ENCODE results near the gene DIP2C.
"Not testable (repeated sequence)": the region's sequence is repeated elsewhere in the genome, so short reads cannot be mapped to it uniquely, and the experiment has no call there.

DIP2C gene

GRCh38 chr10:547591-548081, 141.8 kb downstream of the DIP2C start:
- DNase-seq = no peak

- no peak for DNase-seq
Observed at GRCh38 chr10:546971-547590, 142.4 kb downstream of the DIP2C start.

DNA sequence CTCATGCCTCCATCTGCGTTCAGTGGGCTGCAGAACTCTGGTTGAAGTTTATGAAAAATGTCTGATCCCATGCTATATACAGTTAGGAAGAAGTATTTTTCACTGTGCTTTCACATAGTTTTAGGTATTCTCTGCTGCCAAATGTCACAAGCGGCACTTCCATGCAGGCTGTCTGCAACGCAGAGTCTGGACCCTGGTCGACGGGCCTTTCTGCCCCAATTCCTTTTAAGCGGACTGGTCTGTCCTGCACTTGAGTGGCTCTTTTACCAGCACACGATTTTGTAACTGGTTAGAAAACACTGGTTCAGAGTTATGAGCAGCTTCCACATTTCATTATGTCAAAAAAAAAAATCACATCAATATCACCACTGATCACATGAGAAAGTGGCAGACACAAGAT, 143.0 kb downstream of the DIP2C start:
- DNase-seq = no peak

- DNase-seq = no peak
Observed at GRCh38 chr10:543862-544822, 145.3 kb downstream of the DIP2C start.

GRCh38 chr10:543131-543530, 146.3 kb downstream of the DIP2C start:
- no peak for DNase-seq

GRCh38 chr10:541750-542371, 147.6 kb downstream of the DIP2C start:
- DNase-seq = no peak

- DNase-seq = no peak
Observed at GRCh38 chr10:541041-541440, 148.4 kb downstream of the DIP2C start.

DNA sequence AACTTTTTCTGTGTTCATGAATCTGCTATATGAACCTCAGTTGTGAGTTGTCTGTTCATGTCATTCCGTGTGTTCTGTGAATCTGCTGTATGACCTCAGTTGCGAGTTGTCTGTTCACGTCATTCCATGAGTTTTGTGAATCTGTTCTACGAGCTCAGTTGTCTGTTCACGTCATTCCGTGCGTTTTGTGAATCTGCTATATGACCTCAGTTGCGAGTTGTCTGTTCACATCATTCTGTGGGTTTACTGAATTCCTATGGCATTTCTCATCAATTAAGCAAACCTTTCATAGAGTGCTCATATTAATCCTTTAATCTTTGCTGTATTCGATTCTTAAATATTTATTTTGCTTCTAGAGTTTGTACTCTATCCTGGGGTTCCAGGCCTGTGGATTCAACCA, 150.6 kb downstream of the DIP2C start:
- DNase-seq = no peak

- no peak for DNase-seq
Observed at GRCh38 chr10:536935-537334, 152.5 kb downstream of the DIP2C start.

DNA sequence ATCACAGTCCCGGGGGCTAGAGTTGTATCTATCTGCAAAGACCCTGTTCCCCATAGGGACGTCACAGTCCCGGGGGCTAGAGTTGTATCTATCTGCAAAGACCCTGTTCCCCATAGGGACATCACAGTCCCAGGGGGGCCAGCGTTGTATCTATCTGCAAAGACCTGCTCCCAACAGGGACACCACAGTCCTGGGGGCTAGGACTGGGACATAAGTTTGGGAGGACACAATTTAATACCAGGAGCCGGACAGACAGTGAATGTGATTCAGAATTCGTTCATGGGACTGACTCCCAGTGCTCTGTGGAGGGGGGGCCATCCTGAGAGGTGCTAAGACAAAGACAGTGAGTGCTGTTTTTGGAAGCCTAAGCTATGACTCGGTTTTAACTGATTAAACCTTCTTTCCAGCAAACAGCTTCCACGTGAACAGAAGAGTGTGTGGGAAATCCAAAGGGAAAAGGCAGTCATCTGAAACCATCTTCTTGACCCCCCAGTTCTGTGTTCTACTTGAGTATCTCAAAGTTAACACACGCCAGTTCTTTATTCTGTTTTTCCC, 153.0 kb downstream of the DIP2C start:
- DNase-seq = no peak

- DNase-seq = no peak
Observed at GRCh38 chr10:535952-536351, 153.5 kb downstream of the DIP2C start.

DNA sequence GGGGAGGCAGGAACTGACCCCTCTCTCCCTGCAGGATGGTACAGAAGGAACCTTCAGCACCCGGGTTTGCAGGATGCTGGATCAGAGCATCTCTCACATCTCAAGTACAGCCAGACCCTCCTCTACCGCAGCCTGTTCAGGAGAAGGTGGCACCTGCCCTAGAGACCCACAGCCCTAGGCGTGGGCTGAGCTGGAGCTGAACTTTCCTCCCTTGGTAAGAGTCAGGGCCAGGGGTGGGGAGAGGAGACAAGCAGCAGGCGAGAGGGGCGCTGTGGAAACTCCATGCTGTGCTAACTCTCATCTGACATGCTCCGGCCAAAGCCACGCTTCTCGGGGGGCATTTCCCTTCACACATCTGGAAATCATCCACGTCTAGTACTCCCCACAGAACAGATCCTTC, 154.4 kb downstream of the DIP2C start:
- no peak for DNase-seq

GRCh38 chr10:534047-534566, 155.4 kb downstream of the DIP2C start:
- DNase-seq = no peak

DNA sequence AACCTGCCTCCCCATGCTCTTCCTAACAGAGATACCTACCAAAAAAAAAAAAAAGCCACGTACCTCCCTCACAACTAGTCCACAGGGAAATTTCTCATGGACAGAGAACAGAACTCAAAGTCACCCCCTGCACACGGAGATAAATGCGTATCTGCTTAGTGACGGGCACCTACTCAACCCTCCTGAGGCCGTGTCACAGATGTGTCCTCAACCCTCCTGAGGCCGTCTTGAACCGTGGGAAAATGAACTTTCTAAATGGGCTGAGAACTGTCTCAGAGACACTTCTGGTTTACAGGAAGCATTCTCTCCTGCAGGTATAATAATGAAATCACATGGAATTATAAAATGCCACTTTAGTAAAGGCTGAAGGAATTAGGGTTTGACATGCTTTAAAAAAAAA, 155.9 kb downstream of the DIP2C start:
- no peak for DNase-seq

DNA sequence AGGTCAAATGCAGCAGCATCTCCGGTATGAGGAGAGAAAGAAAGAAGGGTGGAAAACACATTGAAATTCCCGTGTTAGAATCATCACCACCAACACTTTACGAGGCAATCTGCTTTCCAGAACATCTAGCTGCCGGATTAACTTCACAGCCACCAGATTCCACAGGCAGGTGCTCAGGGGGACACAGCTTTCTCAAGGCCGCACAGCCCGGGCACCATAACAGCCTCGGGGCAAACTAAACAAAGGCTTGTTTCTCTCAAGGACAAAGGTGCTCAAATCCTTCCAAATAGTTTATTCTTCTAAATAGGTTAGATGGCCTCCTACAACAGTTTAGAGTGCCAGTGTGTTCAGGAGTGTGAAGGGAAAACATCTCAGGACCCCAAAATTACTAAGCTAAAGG, 156.3 kb downstream of the DIP2C start:
- DNase-seq = no peak

DNA sequence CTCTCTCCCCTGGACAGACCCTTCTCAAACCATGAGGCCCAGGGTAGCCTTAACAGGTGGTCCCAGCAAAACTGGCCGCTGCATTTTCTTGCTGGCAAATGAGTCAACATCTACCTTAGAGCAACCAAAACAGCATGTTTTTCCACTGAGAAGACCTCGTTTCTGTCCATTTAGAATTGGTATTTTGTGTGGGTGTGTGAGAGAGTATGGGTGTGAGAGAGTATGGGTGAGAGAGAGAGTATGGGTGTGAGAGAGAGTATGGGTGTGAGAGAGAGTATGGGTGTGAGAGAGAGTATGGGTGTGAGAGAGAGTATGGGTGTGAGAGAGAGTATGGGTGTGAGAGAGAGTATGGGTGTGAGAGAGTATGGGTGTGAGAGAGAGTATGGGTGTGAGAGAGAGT, 157.1 kb downstream of the DIP2C start:
- DNase-seq = not testable (repeated sequence)

DNA sequence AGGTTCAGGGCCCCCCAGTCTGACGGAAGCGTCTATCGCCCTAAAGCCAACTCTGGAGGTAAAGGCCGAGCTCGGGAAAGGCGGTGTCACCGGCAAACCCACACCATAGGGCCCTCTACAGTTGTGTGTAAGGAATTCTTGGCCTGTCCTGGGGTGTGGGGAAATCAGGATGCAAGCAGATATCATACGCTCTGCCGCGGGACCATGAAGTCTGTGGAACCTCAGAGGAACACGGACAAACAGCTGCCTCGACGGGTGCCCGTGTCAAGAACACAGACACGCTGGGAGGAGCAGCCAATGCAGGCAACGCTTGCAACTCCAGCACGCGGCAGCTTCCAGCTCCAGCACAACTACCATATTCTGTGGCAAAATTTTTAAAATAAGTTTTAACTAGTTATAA, 157.9 kb downstream of the DIP2C start:
- no peak for DNase-seq

- DNase-seq = no peak
Observed at GRCh38 chr10:530717-531116, 158.8 kb downstream of the DIP2C start.

- DNase-seq = no peak
Observed at GRCh38 chr10:529468-530230, 159.8 kb downstream of the DIP2C start.

GRCh38 chr10:528173-529165, 161.0 kb downstream of the DIP2C start:
- DNase-seq = no peak

- DNase-seq = no peak
Observed at GRCh38 chr10:527416-527815, 162.1 kb downstream of the DIP2C start.

All from GOT3 (cell line).